ENCODE data around the gene SLC4A1AP. TPM values are rescaled to one million over a fixed set of nuclear protein-coding genes. Genes with fewer than 3 reads are reported as not detected.

SLC4A1AP gene
- total RNA-seq, 1 donor from 2014 or later, result 17.4 TPM

Small RNA genes within 50 kb of the gene (small RNA-seq; reads per million reads assigned to genes)
- gene RF00340 (ENCODE audit: low replicate concordance), result not detected

Other genes with a start within 250 kb of the SLC4A1AP start
- 70.4 TPM for gene NRBP1, start 235.3 kb upstream of the SLC4A1AP start, total RNA-seq
- gene KRTCAP3, start 221.5 kb upstream of the SLC4A1AP start, total RNA-seq, result 2.5 TPM
- gene IFT172, start 174.1 kb upstream of the SLC4A1AP start, total RNA-seq, result 25.9 TPM
- gene FNDC4, start 168.7 kb upstream of the SLC4A1AP start, total RNA-seq, result 10.6 TPM
- gene GCKR, start 167.1 kb upstream of the SLC4A1AP start, total RNA-seq, result 0.49 TPM
- 24.7 TPM for gene ZNF512, start 80.8 kb upstream of the SLC4A1AP start, total RNA-seq
- gene CCDC121, start 34.9 kb upstream of the SLC4A1AP start, total RNA-seq, result 6.3 TPM
- gene GPN1, start 34.8 kb upstream of the SLC4A1AP start, total RNA-seq, result 22.9 TPM
- gene SUPT7L, start 275 bp upstream of the SLC4A1AP start, total RNA-seq, result 17.8 TPM
- 63.0 TPM for gene MRPL33, start 107.8 kb downstream of the SLC4A1AP start, total RNA-seq
- 1.2 TPM for gene RBKS, start 226.5 kb downstream of the SLC4A1AP start, total RNA-seq
- gene BABAM2, start 226.8 kb downstream of the SLC4A1AP start, total RNA-seq, result 25.4 TPM

Data from skin of body (tissue), 2 donors.